ENCODE measurements around the gene VWA3B. TPM values are rescaled to one million over a fixed set of nuclear protein-coding genes. Genes with fewer than 3 reads are reported as not detected.

VWA3B gene
- total RNA-seq, 1 donor from 2014 or later: not detected

- H3K9me3 Mint-ChIP-seq (ENCODE audit: low read depth): no peaks in the 10 kb centered on the region
- no peak overlapping the region for H3K27ac Mint-ChIP-seq (ENCODE audit: unreplicated experiment)
- H3K36me3 Mint-ChIP-seq (ENCODE audit: low read depth): no peaks in the 10 kb centered on the region
- TF ChIP-seq CTCF (IDR thresholded peaks at IDR 0.05): no peak
- no peak for DNase-seq (ENCODE audit: low spot score)
- peaks cover 54% of the 10 kb centered on the region for H3K27me3 Mint-ChIP-seq (ENCODE audit: low read depth)
- peak overlapping the region; percentile 74 for H3K4me3 Mint-ChIP-seq (ENCODE audit: unreplicated experiment)
- H3K4me1 Mint-ChIP-seq (ENCODE audit: low read depth): peaks cover 9% of the 10 kb centered on the region
Observed at GRCh38 chr2:98087447-98088020, 567 bp downstream of the VWA3B start.

DNA sequence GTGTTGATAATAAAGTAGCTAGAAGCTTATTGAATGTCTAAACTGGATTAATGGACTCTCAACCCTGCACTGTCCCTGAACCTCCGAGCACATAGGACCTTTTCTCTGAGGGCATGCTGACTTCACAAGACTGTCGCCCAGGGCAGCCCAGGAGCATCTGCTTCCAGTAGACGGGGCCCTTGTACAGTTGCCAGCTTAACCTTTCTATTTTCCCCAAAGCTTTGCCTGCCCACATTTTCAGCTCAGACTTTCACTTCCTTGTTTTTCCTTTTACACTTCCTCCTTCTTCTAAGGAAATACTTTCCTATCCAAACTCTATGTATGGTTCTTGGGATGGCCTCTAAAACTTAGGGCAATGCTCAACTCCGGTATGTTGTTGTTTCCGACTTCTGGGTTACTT, 1.3 kb downstream of the VWA3B start:
- Mint-ChIP-seq H3K4me1 (ENCODE audit: low read depth) (peaks cover 9% of the 10 kb centered on the region), H3K4me3 (ENCODE audit: unreplicated experiment) (no peak overlapping the region), H3K27me3 (ENCODE audit: low read depth) (peaks cover 48% of the 10 kb centered on the region), H3K9me3 (ENCODE audit: low read depth) (no peaks in the 10 kb centered on the region), H3K27ac (ENCODE audit: unreplicated experiment) (no peak overlapping the region), H3K36me3 (ENCODE audit: low read depth) (no peaks in the 10 kb centered on the region)
- no peak for TF ChIP-seq CTCF (IDR thresholded peaks at IDR 0.05)
- no peak for DNase-seq (ENCODE audit: low spot score)

- TF ChIP-seq CTCF (IDR thresholded peaks at IDR 0.05): no peak
- H3K4me1 Mint-ChIP-seq (ENCODE audit: low read depth): peaks cover 9% of the 10 kb centered on the region
- no peak for DNase-seq (ENCODE audit: low spot score)
- H3K36me3 Mint-ChIP-seq (ENCODE audit: low read depth): no peaks in the 10 kb centered on the region
- H3K4me3 Mint-ChIP-seq (ENCODE audit: unreplicated experiment): no peak overlapping the region
- peaks cover 6% of the 10 kb centered on the region for H3K9me3 Mint-ChIP-seq (ENCODE audit: low read depth)
- H3K27ac Mint-ChIP-seq (ENCODE audit: unreplicated experiment): no peak overlapping the region
- peaks cover 39% of the 10 kb centered on the region for H3K27me3 Mint-ChIP-seq (ENCODE audit: low read depth)
Observed at GRCh38 chr2:98089941-98090340, 3.0 kb downstream of the VWA3B start.

DNA sequence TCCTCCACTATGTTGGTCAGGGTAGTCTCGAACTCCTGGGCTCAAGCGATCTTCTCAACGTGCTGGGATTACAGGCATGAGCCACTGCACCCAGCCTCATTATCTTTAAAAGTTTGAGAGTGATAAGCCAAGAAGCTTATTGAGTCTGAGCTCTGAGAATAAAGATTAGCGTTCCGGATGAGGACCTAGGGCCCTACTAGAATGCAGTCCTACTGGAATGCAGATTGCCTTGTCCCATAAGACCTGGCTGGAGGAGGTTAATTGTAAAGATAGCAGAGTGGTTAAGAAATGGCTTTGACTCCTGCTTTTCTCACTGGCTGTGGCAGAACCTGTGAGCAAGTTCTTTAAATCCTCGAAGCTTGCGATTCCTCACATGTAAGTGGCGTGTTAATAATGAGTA, 4.0 kb downstream of the VWA3B start:
- Mint-ChIP-seq H3K27ac (ENCODE audit: unreplicated experiment) (no peak overlapping the region), H3K4me1 (ENCODE audit: low read depth) (peaks cover 9% of the 10 kb centered on the region), H3K36me3 (ENCODE audit: low read depth) (no peaks in the 10 kb centered on the region), H3K4me3 (ENCODE audit: unreplicated experiment) (no peak overlapping the region), H3K27me3 (ENCODE audit: low read depth) (peaks cover 28% of the 10 kb centered on the region), H3K9me3 (ENCODE audit: low read depth) (peaks cover 15% of the 10 kb centered on the region)
- DNase-seq (ENCODE audit: low spot score): no peak
- no peak for TF ChIP-seq CTCF (IDR thresholded peaks at IDR 0.05)

GRCh38 chr2:98091738-98092137, 4.8 kb downstream of the VWA3B start:
- Mint-ChIP-seq H3K4me3 (ENCODE audit: unreplicated experiment) (no peak overlapping the region), H3K36me3 (ENCODE audit: low read depth) (no peaks in the 10 kb centered on the region), H3K27ac (ENCODE audit: unreplicated experiment) (no peak overlapping the region), H3K27me3 (ENCODE audit: low read depth) (peaks cover 22% of the 10 kb centered on the region), H3K4me1 (ENCODE audit: low read depth) (peaks cover 3% of the 10 kb centered on the region), H3K9me3 (ENCODE audit: low read depth) (peaks cover 21% of the 10 kb centered on the region)
- DNase-seq (ENCODE audit: low spot score): no peak
- no peak for TF ChIP-seq CTCF (IDR thresholded peaks at IDR 0.05)
